GM12874 (cell line): ENCODE results near the gene DNM3.

ENCODE experiments used
- CTCF ChIP-seq: IDR thresholded peaks from 2 replicates; pipeline ENCODE4 v1.5.1; 2011; ENCODE audit warnings: low read depth, mild to moderate bottlenecking, control low read depth, low read length, moderate library complexity; ENCODE audit not compliant: insufficient read depth

The DNM3 gene

GRCh38 chr1:171841050-171841910, at the start of gene DNM3:
Gene DNM3, plus strand, starts transcription at chr1:171841498. Its CDS starts 159 bp downstream, at chr1:171841657.
- no peak for TF ChIP-seq CTCF

- TF ChIP-seq CTCF: no peak
Observed at GRCh38 chr1:171792656-171793369, 48.5 kb upstream of the DNM3 start.

GRCh38 chr1:171793636-171794035, 47.7 kb upstream of the DNM3 start:
- TF ChIP-seq CTCF: no peak

GRCh38 chr1:171794085-171794484, 47.2 kb upstream of the DNM3 start:
- TF ChIP-seq CTCF: no peak

- TF ChIP-seq CTCF: no peak
Observed at GRCh38 chr1:171796592-171796991, 44.7 kb upstream of the DNM3 start.

- TF ChIP-seq CTCF: no peak
Observed at GRCh38 chr1:171798311-171798710, 43.0 kb upstream of the DNM3 start.

- TF ChIP-seq CTCF: no peak
Observed at GRCh38 chr1:171798765-171799164, 42.5 kb upstream of the DNM3 start.
